ENCODE measurements around the gene ATG2A.

The ATG2A gene

GRCh38 chr11:64877390-64878222 lies 39.4 kb downstream of the ATG2A start:
- H3K9me3 ChIP-seq (ENCODE audit: control insufficient read depth, low read length), result no peaks in the 10 kb centered on the region
- H3K27me3 ChIP-seq (ENCODE audit: control insufficient read depth, insufficient read depth, low read length), result no peaks in the 10 kb centered on the region
- peaks cover 28% of the 10 kb centered on the region for H3K4me1 ChIP-seq (ENCODE audit: control insufficient read depth, insufficient read depth, low read length)
- H3K36me3 ChIP-seq (ENCODE audit: control insufficient read depth, insufficient read depth, low read length), result no peaks in the 10 kb centered on the region
- H3K4me3 ChIP-seq (ENCODE audit: low read length), result peak overlapping the region; percentile 36
- H3K9ac ChIP-seq (ENCODE audit: low read length), result peak overlapping the region; percentile 82

DNA sequence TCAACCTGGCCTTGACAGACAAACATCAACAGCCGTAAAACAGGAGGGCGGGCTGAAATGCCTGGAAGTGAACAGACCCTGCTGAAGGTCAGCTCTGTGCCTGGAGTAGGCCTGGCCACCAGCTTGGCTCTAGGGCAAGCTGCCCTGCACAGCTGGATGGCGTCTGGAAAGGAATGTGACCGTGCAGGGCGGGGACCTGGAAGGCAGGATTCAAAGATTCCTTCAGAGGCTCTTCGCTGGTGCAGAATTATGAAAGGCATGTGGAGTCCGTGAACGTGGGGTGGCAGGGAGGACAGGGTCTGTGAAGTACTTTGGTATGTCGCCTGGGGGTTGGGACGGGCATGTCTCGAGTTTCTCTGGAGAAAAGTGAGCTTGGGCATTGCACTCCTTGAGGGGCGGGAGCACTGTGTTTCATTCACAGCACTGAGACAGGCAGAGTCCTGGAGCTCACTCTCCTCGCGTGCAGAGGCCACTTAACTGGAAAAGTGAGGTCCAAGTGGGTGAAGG lies 40.1 kb downstream of the ATG2A start:
- H3K27me3 ChIP-seq (ENCODE audit: control insufficient read depth, insufficient read depth, low read length), result no peaks in the 10 kb centered on the region
- peaks cover under 1% of the 10 kb centered on the region for H3K36me3 ChIP-seq (ENCODE audit: control insufficient read depth, insufficient read depth, low read length)
- peak overlapping the region; percentile 82 for H3K9ac ChIP-seq (ENCODE audit: low read length)
- H3K9me3 ChIP-seq (ENCODE audit: control insufficient read depth, low read length), result no peaks in the 10 kb centered on the region
- H3K4me1 ChIP-seq (ENCODE audit: control insufficient read depth, insufficient read depth, low read length), result peaks cover 34% of the 10 kb centered on the region
- H3K4me3 ChIP-seq (ENCODE audit: low read length), result peak overlapping the region; percentile 36

DNA sequence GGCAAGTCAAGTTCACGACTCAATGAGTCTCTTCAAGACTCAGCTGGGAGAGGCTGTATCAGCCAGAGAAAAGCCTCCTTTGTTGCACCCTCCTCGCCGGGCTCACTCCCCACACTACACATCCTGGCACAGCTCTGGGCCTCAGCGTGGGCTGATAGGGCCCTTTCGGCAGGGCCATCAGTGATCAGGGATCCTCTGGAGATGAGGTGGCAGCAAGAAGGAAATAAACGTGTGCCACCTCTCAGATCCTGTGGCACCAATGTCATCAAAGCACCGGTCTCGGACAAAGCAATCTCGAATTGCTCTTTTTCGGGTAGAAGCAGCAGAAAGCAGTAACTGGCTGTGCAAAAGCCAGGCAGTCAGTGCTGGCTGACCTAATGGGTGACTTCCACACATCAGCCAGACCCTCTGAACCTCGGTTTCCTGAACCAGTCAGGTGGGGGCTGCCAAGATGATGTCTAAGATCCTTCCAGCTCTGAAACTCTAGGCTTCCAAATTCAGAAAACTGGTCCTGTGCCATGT lies 40.7 kb downstream of the ATG2A start:
- Histone ChIP-seq H3K4me3 (ENCODE audit: low read length) (peak overlapping the region; percentile 36), H3K27me3 (ENCODE audit: control insufficient read depth, insufficient read depth, low read length) (no peaks in the 10 kb centered on the region), H3K9ac (ENCODE audit: low read length) (peak overlapping the region; percentile 82), H3K36me3 (ENCODE audit: control insufficient read depth, insufficient read depth, low read length) (peaks cover 6% of the 10 kb centered on the region), H3K9me3 (ENCODE audit: control insufficient read depth, low read length) (no peaks in the 10 kb centered on the region), H3K4me1 (ENCODE audit: control insufficient read depth, insufficient read depth, low read length) (peaks cover 40% of the 10 kb centered on the region)

DNA sequence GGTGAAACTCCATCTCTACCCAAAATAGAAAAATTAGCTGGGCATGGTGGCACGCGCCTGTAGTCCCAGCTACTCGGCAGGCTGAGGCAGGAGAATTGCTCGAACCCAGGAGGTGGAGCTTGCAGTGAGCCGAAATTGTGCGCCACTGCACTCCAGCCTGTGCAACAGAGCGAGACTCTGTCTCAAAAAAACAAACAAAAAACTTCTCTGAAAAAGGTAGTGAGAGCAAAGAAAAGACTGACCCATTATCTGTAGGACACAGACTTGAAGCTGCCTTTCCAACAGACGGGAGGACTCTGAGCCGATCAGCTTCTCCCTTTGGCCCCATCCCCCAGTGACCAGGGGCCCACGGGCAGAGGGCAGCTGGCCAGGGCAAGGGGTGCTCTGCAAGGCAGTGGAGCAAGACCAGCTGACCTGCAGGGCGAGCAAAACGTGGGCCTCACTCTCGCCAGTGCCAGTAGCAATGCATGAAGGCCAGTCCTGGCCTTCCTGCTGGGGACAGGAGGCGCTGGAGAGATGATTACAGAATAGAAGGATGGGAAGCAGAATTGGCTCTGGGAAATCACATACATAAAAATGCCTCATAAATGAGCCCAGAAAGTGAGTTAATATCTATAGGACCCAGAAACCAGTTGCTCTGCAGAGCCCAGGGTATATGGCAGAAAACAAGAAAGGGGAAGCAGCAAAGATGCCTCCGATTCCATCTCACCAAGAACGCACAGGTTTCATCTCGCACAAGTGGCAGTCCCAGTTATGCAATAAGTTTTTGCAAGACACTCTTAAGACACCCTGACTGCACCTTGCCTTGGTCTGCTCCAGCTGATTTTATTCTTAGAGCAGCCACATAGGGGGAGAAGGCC lies 41.4 kb downstream of the ATG2A start:
- peak overlapping the region; percentile 82 for H3K9ac ChIP-seq (ENCODE audit: low read length)
- peaks cover 46% of the 10 kb centered on the region for H3K4me1 ChIP-seq (ENCODE audit: control insufficient read depth, insufficient read depth, low read length)
- no peak overlapping the region for H3K4me3 ChIP-seq (ENCODE audit: low read length)
- no peaks in the 10 kb centered on the region for H3K27me3 ChIP-seq (ENCODE audit: control insufficient read depth, insufficient read depth, low read length)
- H3K9me3 ChIP-seq (ENCODE audit: control insufficient read depth, low read length), result no peaks in the 10 kb centered on the region
- peaks cover 7% of the 10 kb centered on the region for H3K36me3 ChIP-seq (ENCODE audit: control insufficient read depth, insufficient read depth, low read length)

DNA sequence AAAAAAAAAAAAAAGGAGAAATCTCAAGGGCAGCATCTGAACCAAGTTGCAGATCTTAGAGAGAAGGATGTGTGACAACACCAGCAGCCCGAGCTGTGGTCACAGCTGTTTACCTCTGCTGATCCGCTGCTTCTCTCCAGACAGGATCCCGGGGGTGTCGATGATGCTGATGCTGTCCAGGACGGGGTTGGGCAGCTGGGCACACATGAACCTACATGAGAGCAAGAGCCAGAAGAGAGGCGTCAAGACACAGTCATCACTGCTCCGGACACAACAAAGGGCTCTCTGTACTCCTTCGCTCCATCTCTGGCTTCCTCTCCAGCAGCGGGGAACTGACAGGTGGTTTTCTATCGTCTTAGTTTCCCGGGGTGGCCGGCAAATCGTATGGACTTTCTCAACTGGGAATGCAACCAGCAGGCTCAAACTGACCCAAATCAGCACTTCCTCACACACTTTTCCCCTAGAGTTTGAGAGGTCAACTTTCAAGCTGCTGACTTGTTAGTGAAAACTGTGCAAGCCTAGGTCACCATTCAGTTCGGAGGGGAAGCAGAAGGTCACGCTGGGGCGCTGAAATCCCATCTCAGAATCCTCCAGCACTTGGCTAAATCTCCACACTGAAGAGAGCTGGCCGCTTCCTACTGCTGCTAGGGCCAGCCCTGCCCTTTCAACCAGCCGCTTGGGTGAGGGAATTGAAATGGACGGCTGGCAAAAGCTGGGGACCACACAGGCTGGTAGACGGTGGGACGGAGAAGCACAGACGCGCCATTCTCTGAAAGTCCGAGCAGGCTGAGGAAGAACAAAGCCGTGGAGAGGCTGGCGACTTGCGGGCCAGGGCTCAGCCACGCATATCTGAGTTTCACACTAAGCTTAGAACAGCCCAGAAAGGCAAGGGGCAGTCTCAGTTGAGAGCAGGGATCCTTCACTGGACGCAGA lies 42.4 kb downstream of the ATG2A start:
- no peaks in the 10 kb centered on the region for H3K27me3 ChIP-seq (ENCODE audit: control insufficient read depth, insufficient read depth, low read length)
- no peaks in the 10 kb centered on the region for H3K9me3 ChIP-seq (ENCODE audit: control insufficient read depth, low read length)
- H3K36me3 ChIP-seq (ENCODE audit: control insufficient read depth, insufficient read depth, low read length), result peaks cover 7% of the 10 kb centered on the region
- H3K4me3 ChIP-seq (ENCODE audit: low read length), result no peak overlapping the region
- no peak overlapping the region for H3K9ac ChIP-seq (ENCODE audit: low read length)
- peaks cover 46% of the 10 kb centered on the region for H3K4me1 ChIP-seq (ENCODE audit: control insufficient read depth, insufficient read depth, low read length)

DNA sequence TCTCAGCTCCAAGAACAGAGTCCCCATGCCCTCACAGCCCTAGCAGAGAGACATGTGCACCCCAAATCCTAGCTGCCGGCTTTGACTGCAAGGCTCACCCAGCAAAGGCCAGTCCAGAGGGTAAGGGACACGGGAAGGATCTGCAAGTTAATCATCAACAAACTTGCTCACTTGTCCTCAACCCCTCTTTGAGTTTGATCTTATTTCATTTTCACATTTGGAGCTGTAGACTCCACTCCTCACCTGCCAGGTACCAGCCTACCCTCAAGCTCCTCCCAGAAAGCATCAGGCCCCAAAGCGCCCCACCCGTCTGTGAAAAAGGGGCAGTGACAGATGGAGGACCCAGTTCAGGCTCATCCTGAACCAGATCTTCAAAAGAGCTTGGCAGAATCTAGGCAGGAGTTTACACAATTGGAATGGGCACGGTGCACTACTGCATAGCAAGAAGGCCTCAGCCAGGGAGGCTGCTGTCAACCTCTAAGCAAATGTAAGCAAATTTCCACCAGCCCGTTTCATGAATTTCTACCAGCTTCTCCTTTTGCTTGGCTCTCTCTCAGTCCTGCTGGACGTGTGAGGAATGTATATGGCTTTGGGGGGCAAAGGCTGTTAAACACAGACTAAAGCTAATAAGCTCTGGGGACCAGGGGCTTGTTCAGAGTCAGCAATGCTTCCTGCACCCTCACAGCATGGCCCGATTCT lies 44.1 kb downstream of the ATG2A start:
- Histone ChIP-seq H3K9ac (ENCODE audit: low read length) (peak overlapping the region; percentile 19), H3K27me3 (ENCODE audit: control insufficient read depth, insufficient read depth, low read length) (no peaks in the 10 kb centered on the region), H3K36me3 (ENCODE audit: control insufficient read depth, insufficient read depth, low read length) (peaks cover 7% of the 10 kb centered on the region), H3K4me1 (ENCODE audit: control insufficient read depth, insufficient read depth, low read length) (peaks cover 57% of the 10 kb centered on the region), H3K4me3 (ENCODE audit: low read length) (no peak overlapping the region), H3K9me3 (ENCODE audit: control insufficient read depth, low read length) (no peaks in the 10 kb centered on the region)

- no peaks in the 10 kb centered on the region for H3K9me3 ChIP-seq (ENCODE audit: control insufficient read depth, low read length)
- H3K36me3 ChIP-seq (ENCODE audit: control insufficient read depth, insufficient read depth, low read length), result peaks cover 7% of the 10 kb centered on the region
- no peak overlapping the region for H3K4me3 ChIP-seq (ENCODE audit: low read length)
- H3K4me1 ChIP-seq (ENCODE audit: control insufficient read depth, insufficient read depth, low read length), result peaks cover 57% of the 10 kb centered on the region
- H3K9ac ChIP-seq (ENCODE audit: low read length), result peak overlapping the region; percentile 50
- no peaks in the 10 kb centered on the region for H3K27me3 ChIP-seq (ENCODE audit: control insufficient read depth, insufficient read depth, low read length)
These were observed 45.5 kb downstream of the ATG2A start for GRCh38 chr11:64871492-64871891.

- Histone ChIP-seq H3K36me3 (ENCODE audit: control insufficient read depth, insufficient read depth, low read length) (peaks cover 7% of the 10 kb centered on the region), H3K9me3 (ENCODE audit: control insufficient read depth, low read length) (no peaks in the 10 kb centered on the region), H3K9ac (ENCODE audit: low read length) (peak overlapping the region; percentile 50), H3K4me1 (ENCODE audit: control insufficient read depth, insufficient read depth, low read length) (peaks cover 57% of the 10 kb centered on the region), H3K27me3 (ENCODE audit: control insufficient read depth, insufficient read depth, low read length) (no peaks in the 10 kb centered on the region), H3K4me3 (ENCODE audit: low read length) (no peak overlapping the region)
These were observed 46.0 kb downstream of the ATG2A start for GRCh38 chr11:64870893-64871466.

DNA sequence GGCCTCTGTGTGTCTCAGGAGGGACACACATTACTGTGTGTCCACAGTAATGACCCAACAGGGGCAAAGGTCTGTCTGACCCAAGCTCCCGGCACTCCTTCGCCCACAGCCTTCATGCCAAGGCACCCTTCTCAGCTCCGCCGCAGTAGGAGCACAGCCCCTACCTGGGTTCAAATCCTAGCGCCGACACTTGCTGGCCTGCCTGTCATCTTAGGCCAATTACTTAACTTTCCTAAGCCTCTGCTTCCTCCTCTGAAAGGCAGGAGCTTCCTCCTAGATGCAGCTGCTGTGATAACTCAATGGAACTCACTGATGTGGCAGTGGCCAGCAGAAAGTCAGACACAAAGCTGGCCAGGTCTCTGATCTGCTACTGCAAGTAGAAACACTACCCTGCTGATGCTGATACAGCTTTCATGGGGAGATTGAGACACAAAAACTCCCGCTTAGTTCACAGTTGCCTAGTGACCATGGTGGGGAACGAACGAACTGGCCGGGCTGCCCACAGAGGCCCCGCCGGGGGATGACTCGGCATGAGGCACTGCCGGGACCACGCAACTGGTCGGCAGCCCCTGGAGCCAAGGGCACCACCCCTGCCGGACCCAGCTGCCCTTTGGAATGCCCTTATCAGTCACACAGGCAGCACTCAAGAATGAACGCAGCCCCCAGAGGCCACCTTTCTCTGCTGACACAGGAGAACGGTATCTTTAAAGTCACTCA lies 46.7 kb downstream of the ATG2A start:
- Histone ChIP-seq H3K36me3 (ENCODE audit: control insufficient read depth, insufficient read depth, low read length) (peaks cover 7% of the 10 kb centered on the region), H3K27me3 (ENCODE audit: control insufficient read depth, insufficient read depth, low read length) (no peaks in the 10 kb centered on the region), H3K9me3 (ENCODE audit: control insufficient read depth, low read length) (no peaks in the 10 kb centered on the region), H3K9ac (ENCODE audit: low read length) (peak overlapping the region; percentile 50), H3K4me1 (ENCODE audit: control insufficient read depth, insufficient read depth, low read length) (peaks cover 56% of the 10 kb centered on the region), H3K4me3 (ENCODE audit: low read length) (no peak overlapping the region)

DNA sequence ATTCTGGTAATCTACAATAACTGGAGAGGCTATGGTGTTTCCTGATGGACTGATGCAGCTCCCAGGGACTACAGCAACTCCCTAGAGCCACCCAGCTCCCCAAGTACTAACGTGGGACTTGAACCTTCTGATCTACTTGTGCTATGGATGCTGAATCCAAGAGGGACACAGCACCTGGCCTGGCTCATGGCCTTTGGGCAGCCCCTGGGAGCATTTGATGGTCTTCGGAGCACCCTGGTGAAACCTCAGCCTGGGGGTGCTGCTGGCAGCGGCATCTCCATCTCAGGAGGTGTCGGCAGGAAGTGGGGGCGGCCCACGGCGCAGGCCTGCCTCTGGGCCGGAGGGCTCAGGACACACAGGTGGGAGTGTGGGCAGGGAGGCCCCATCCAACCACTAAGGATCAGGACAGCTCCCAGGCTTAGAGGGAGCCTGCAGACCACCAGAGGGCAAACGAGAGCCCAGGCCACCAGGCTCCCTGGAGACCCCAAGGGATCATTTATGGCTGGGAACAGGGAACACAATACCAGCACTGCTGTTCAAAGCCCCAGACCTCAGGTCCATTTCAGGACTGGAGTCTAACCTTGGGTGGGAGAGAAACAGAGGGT lies 47.3 kb downstream of the ATG2A start:
- peak overlapping the region; percentile 50 for H3K9ac ChIP-seq (ENCODE audit: low read length)
- H3K4me1 ChIP-seq (ENCODE audit: control insufficient read depth, insufficient read depth, low read length), result peaks cover 63% of the 10 kb centered on the region
- no peak overlapping the region for H3K4me3 ChIP-seq (ENCODE audit: low read length)
- H3K36me3 ChIP-seq (ENCODE audit: control insufficient read depth, insufficient read depth, low read length), result peaks cover 7% of the 10 kb centered on the region
- no peaks in the 10 kb centered on the region for H3K27me3 ChIP-seq (ENCODE audit: control insufficient read depth, insufficient read depth, low read length)
- no peaks in the 10 kb centered on the region for H3K9me3 ChIP-seq (ENCODE audit: control insufficient read depth, low read length)
